ENCODE measurements around the gene DPP6.

DNA sequence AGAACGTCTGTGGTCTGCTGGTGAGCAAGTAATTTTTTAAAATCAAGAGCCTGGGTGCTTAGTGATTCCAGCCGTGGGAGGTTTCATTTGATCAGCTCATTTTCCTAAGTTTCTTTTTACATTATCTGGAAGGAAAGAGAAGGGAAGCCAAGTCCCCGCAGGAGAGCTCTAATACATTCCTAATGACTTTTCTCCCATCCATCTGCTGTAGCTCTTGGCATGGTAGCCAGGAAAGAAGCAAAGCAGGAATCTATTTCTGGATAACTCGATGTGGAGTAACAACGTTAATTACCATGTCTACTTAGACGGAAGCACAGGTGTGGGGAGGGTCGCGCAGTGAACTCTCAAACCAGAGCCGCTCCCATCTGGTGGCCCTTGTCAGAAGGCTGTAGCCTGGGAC is 828.8 kb downstream of the DPP6 start:
- TF ChIP-seq, protein P1, sequence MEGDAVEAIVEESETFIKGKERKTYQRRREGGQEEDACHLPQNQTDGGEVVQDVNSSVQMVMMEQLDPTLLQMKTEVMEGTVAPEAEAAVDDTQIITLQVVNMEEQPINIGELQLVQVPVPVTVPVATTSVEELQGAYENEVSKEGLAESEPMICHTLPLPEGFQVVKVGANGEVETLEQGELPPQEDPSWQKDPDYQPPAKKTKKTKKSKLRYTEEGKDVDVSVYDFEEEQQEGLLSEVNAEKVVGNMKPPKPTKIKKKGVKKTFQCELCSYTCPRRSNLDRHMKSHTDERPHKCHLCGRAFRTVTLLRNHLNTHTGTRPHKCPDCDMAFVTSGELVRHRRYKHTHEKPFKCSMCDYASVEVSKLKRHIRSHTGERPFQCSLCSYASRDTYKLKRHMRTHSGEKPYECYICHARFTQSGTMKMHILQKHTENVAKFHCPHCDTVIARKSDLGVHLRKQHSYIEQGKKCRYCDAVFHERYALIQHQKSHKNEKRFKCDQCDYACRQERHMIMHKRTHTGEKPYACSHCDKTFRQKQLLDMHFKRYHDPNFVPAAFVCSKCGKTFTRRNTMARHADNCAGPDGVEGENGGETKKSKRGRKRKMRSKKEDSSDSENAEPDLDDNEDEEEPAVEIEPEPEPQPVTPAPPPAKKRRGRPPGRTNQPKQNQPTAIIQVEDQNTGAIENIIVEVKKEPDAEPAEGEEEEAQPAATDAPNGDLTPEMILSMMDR (optimal IDR thresholded peaks at IDR 0.05 in 1 of 3, IDR thresholded peaks at IDR 0.05 in 1 of 3, conservative IDR thresholded peaks at IDR 0.05 in 1 of 3; ENCODE audit: extremely low read depth in 1 of 3, insufficient read depth in 2 of 3, low read length in 3 of 3): no peak
- TF ChIP-seq EZH2 (IDR thresholded peaks at IDR 0.05; ENCODE audit: low read length): no peak

All from keratinocyte (primary cell).